Measurements from ENCODE around the gene CCR6. TPM values are rescaled to one million over a fixed set of nuclear protein-coding genes. Genes with fewer than 3 reads are reported as not detected.

The CCR6 gene
- total and polyA plus RNA-seq, 8 donors = 0.10 to 0.71 TPM; not detected in 6

DNA sequence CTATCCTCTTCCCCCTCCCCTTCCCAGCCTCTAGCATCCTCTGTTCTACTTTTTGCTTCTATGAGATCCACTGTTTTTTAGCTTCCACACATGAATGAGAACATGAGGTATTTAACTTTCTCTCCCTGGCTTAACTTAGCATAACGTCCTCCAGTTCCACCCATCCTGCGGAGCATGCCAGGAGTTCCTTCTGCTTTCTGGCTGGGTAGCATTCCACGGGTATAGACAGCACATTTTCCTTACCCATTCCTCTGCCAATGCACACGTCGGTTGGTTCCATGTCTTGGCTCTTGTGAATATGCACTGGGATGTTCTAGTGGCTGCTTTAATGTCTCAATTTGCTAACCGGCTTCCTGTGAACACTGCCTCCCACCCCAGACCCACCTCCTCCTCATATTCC lies 13.2 kb upstream of the CCR6 start:
- H3K4me3 ChIP-seq = no peak overlapping the region
- ATAC-seq (no peak), DNase-seq (no peak)
- intact Hi-C loops (cut with DNase I) = no loop called here
- H3K9me3 ChIP-seq = no peaks in the 10 kb centered on the region
- H3K36me3 ChIP-seq = no peaks in the 10 kb centered on the region
- peaks cover 0 to 5% of the 10 kb centered on the region in 2 donors for H3K27me3 ChIP-seq
- H3K4me1 ChIP-seq = no peaks in the 10 kb centered on the region
- TF ChIP-seq, protein P1, sequence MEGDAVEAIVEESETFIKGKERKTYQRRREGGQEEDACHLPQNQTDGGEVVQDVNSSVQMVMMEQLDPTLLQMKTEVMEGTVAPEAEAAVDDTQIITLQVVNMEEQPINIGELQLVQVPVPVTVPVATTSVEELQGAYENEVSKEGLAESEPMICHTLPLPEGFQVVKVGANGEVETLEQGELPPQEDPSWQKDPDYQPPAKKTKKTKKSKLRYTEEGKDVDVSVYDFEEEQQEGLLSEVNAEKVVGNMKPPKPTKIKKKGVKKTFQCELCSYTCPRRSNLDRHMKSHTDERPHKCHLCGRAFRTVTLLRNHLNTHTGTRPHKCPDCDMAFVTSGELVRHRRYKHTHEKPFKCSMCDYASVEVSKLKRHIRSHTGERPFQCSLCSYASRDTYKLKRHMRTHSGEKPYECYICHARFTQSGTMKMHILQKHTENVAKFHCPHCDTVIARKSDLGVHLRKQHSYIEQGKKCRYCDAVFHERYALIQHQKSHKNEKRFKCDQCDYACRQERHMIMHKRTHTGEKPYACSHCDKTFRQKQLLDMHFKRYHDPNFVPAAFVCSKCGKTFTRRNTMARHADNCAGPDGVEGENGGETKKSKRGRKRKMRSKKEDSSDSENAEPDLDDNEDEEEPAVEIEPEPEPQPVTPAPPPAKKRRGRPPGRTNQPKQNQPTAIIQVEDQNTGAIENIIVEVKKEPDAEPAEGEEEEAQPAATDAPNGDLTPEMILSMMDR (IDR thresholded peaks at IDR 0.05) = no peak
- H3K27ac ChIP-seq = no peak overlapping the region

DNA sequence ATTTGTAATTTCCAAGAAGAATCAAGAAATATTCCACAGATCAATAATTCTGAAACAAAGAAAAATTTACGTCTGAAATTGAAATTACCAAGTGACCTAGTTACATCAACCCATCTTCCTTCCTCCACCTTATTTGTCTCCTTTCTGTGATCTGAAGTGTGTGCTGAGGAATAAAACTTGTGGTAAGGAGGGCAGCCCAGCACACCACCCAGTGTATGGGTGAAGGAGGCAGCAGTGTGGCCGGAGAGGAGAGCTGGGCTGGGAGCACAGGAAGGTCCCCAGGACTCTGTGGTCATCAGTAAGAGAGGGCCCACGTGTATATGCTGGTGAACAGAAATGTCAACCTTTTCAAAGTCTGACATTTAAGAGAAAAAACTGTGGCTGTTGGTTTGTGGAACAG lies 11.3 kb upstream of the CCR6 start:
- Histone ChIP-seq H3K4me1 (no peaks in the 10 kb centered on the region), H3K9me3 (no peaks in the 10 kb centered on the region), H3K4me3 (no peak overlapping the region), H3K27me3 (peaks cover 0 to 13% of the 10 kb centered on the region in 2 donors), H3K27ac (no peak overlapping the region), H3K36me3 (no peaks in the 10 kb centered on the region)
- TF ChIP-seq, protein P1 (IDR thresholded peaks at IDR 0.05) = no peak
- no peak for DNase-seq
- intact Hi-C loops (cut with DNase I) = no loop called here
- no peak for ATAC-seq

DNA sequence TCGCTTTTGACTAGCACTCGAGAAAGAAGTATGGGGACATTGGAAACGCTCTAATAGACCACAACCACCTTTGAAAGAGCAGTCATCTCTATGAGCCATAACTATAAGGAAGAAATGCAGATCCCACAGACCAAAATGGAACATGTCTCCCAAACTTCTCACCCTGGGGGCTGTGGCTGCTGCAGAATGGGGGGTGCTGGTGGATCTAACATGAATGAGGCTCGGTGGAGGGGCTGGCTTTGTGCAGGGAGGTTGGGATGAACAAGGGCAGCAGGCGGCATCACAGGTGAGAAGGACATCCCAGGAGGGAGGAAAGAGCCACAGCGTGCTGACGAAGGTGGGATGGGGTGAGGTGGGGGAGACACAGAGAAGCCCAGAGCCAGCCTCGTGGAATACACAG lies 10.5 kb upstream of the CCR6 start:
- Histone ChIP-seq H3K27me3 (peaks cover 0 to 19% of the 10 kb centered on the region in 2 donors), H3K9me3 (no peaks in the 10 kb centered on the region), H3K27ac (no peak overlapping the region), H3K4me1 (no peaks in the 10 kb centered on the region), H3K4me3 (no peak overlapping the region), H3K36me3 (no peaks in the 10 kb centered on the region)
- no peak for ATAC-seq
- TF ChIP-seq, protein P1 (IDR thresholded peaks at IDR 0.05) = no peak
- DNase-seq = no peak
- intact Hi-C loops (cut with DNase I) = no loop called here

DNA sequence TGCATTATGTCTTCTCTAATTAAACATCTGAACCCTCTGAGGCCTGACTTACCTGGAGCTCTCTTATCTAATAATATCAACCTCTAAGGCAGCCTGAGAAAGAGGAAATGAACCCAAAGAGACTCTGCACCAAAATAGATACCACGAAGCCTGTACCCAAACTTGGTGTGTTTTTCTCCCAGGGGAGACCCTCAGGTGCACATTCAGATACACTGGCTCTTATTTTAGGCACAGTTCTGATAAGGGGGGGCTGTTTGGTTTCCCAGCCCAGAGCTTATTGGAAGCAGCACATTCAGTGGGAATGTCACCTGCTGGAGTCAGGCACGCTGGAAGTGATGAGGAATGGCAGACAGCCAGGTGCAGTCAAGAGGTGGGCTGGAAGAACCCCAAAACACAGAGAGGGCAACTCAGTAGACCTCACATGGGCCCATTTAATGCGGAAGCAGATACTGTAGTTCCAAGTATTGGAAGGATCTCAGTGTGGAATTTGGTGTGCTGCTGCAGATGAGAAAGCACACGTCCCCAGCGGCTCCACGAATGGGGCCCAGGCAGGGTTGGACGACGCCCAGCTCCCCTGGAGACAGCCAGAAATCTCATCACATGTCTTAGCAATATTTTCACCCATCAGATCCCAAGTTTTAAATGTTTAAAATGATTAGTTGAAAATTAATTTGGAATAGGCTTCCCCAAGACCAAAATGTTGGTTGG lies 9.7 kb upstream of the CCR6 start:
- intact Hi-C loops (cut with DNase I) = no loop called here
- no peak overlapping the region for H3K27ac ChIP-seq
- H3K4me3 ChIP-seq = no peak overlapping the region
- no peaks in the 10 kb centered on the region for H3K4me1 ChIP-seq
- TF ChIP-seq, protein P1 (IDR thresholded peaks at IDR 0.05) = no peak
- H3K36me3 ChIP-seq = no peaks in the 10 kb centered on the region
- peaks cover 0 to 19% of the 10 kb centered on the region in 2 donors for H3K27me3 ChIP-seq
- no peaks in the 10 kb centered on the region for H3K9me3 ChIP-seq
- no peak for ATAC-seq
- no peak for DNase-seq

DNA sequence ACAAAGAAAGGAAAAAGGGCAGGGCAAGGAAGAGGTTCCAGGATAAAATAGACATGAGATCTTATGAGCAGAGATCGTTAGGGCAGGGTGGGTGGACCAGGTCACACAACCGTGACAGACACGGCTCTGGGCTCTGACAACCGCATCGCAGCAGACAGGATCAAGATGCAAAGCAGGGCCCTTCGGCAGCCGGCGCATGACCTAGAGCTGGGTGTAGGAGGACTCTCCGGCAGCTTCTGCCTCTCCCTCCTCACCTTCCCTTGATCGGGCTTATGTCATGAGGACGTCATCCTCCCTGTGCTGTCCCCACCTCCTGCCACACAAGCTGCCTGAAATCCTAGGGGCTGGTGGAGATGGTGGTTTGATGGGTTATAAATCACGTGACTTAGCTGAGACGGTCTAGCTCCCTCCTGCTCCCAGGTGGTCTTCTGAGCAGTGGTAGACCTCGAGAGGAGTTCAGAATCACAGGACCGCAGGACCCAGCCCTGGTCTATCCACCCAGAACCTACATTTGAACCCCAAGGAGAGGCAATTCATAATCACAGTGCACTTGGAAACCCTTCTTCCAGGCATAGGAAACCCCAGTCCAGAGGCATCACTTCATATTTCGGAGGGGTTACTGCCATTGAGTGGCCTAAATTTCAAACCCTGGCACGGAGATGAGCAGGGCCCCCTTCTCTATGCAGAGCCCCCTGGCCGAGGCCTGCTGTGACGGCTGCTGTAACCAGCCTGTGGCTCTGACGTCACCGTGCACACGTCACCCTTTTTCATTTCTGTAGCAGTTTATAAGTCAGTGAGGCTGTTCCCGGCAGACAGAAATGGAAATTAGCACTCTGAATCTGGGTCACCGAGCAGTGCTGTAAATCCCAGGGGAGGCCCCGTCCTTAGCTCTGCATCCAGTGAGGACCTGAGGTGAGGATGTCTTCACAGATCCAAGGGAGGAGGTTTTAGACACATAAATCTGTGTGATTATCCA lies 8.7 kb upstream of the CCR6 start:
- TF ChIP-seq, protein P1 (IDR thresholded peaks at IDR 0.05) = no peak
- intact Hi-C loops (cut with DNase I) = no loop called here
- ATAC-seq (peak; percentile 26), DNase-seq (no peak)
- Histone ChIP-seq H3K27ac (no peak overlapping the region), H3K4me1 (no peaks in the 10 kb centered on the region), H3K36me3 (no peaks in the 10 kb centered on the region), H3K4me3 (no peak overlapping the region), H3K9me3 (no peaks in the 10 kb centered on the region), H3K27me3 (peaks cover 0 to 19% of the 10 kb centered on the region in 2 donors)

Measured in left lung (tissue), 10 donors.